EH (cell line): ENCODE measurements around the gene POU2AF2.
"Not testable (repeated sequence)": the region's sequence is repeated elsewhere in the genome, so short reads cannot be mapped to it uniquely, and the experiment has no call there.

Source experiments
- DNase-seq: peaks from one replicate; pipeline ENCODE4 v3.0.0-alpha.2; 2015; ENCODE audit warnings: low read depth

The POU2AF2 gene

DNA sequence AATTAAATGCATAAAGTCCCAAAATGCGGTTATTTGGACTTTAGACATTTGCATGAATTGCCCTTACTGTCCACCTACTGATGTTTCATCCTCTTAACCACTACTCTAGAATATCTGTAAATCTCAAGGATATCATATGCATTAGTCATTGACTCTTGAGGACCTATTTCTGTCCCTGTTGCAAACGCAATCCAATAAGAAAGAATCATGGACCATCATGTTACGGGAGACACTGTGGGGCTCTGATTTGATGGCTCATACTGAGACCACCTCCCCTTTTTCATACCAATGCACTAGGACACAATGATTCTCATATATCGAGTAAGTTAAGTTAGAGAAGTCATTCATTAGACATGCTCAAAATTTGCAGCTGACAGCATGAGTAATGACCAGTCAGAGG is 14.4 kb downstream of the POU2AF2 start:
- DNase-seq = peak; percentile 53

DNA sequence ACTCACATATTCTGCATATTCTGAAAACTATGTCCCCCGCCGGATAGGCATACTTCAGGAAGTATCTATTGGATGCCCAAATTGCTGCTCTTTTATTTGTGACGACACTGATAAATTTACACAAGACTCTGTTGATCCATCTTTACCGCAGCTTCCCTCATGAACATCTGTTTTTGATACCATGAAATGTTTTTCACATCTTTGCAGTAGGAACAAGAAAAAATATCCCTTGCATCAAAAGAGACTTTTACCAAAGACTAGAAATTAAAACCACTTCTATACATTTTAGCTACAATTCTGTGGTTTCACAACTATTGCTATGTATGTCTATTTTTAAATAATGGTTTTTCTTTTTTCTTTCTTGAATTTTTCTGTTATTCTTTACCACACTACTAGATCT is 15.3 kb downstream of the POU2AF2 start:
- peak; percentile 13 for DNase-seq

DNA sequence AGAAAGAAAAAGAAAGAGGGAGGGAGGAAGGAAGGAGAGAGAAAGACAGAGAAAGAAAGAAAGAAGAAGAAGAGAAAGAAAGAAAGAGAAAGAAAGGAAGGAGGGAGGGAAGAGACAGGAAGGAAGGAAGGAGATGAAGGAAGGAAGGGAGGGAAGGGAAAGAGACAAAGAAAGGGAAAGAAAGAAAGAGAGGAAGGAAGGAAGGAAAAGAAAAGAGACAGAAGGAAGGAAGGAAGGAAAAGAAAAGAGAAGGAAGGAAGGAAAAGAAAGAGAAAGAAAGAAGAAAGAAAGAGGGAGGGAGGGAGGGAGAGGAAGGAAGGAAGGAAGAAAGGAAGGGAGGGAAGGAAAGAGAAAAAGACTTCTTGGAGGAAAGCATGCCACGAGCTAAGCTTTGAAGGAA is 19.1 kb downstream of the POU2AF2 start:
- no peak for DNase-seq

DNA sequence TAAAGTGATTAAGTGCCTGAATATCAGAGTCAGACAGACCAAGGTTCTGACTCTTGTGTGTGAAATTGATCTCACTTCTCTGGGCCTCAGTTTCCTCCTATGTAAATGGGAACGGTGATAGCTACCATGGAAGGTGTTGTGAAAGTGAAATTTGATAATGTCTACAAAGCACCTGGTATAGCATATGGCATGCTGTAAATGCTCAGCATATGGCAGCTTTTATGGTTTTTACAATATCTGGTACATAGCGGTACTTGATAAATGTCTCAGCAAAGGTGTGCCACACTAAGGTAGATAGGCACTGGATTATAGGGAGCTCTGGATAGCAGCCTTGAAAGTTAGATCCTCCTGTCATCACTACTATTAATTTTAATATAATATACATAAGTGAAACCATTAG is 19.9 kb downstream of the POU2AF2 start:
- no peak for DNase-seq

DNA sequence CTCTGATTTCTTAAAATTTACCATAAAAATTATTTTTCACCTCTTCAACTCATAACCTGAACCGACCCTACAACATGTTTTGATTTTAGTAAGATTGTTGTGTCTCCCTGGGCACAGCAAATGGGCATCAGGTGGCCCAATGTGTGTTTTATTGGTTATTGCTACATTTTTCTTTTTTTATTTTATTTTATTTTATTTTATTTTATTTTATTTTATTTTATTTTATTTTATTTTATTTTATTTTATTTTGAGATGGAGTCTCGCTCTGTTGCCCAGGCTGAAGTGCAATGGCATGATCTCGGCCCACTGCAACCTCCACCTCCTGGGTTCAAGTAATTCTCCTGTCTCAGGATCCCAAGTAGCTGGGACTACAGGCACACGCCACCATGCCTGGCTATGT is 22.8 kb downstream of the POU2AF2 start:
- DNase-seq = not testable (repeated sequence)

DNA sequence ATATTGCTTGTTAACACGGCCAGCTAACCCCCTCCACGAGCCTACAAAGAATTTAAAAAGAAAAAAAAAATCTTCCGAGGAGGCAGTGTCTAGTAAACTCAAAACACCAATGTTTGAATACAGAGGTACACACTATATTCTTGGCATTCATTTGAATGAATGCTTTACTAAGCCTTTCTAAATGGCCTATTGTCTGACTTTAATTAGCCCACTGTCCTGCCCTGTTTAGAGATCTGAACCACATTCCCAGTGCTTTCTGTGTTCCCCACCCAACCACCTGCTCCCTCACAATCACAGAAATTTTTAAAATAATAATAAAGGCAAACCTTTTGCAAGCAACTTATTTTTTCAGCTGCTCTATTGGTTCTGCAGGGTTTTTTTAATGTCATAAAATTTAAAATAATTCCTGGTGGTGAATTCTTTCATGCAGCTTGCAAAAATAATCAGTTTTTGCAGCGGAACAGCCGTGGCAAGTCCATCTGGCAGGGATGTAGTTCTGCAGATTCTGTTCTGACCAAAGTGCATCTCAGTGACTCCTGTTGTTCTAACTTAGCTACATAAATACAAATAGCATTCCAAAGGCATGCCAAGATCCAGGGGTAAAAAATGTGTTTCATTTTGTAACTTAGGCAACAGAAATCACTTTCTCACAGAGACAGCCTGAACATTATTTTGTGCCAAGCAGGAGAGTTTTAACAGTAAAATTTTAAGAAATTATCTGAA is 23.8 kb downstream of the POU2AF2 start:
- DNase-seq = peak; percentile 2

DNA sequence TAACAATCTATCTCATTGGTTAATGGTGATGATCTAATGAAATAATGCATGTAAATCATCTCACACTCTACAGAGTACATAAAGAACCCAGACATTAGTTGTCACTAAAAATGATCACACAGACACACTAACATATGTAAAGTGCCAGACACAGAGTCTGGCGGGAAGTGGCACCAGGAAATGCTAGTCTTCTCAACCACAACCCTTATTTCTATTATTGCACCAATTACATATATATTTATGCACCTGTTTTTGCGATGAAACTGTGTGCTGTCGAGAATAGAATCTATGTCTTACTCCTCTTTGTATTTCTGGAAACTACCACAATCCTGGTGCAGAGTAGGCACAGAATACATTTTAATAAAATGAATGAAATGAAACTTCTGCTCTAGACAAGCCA is 26.9 kb downstream of the POU2AF2 start:
- DNase-seq = no peak

DNA sequence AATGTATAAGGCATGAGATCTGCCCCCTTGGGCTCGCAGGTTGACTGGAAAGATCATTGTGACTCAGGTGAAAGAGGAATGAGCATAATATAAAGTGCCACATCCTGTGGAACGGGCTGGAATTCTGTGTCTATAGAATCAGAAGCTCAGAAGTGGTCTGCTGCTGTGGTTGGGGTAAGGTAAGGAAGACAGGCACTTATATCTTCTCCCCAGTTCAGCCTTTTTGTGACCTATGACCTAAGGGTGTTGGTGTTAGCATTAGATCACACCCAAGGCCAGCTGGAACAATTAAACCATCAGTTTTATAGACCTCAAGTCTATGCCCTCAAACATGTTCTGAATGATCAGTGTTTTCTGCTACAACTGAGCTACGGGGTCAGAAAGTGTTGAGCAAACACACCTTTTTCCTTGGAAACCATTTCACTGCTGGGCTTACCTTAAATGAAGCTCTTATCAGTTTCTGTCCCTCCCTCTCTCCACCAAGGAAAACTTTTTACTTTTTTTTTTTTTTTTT is 37.1 kb downstream of the POU2AF2 start:
- DNase-seq = no peak

DNA sequence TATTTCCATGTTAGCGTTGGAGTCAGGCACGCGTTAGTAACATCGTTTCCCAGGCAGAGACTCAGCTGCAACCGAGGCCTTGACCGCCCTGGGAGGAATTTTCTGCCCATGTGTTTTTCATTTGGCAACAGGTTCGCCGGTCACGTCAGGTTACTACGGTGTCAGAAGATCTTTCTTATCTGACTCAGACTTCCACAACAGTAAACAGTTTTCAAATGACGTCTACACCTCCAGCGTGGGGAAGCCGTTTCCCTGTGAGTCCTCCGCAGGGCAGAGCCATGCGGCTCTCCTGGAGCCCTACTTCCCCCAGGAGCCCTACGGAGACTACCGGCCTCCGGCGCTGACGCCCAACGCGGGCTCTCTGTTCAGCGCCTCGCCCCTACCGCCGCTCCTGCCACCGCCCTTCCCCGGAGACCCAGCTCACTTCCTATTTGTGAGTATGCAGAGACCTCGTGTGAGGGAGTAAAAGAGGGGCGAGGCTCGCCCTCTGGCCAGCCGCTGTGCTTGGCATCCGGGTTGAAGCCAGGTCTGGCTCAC is 38.5 kb downstream of the POU2AF2 start:
- DNase-seq = peak; percentile 88

DNA sequence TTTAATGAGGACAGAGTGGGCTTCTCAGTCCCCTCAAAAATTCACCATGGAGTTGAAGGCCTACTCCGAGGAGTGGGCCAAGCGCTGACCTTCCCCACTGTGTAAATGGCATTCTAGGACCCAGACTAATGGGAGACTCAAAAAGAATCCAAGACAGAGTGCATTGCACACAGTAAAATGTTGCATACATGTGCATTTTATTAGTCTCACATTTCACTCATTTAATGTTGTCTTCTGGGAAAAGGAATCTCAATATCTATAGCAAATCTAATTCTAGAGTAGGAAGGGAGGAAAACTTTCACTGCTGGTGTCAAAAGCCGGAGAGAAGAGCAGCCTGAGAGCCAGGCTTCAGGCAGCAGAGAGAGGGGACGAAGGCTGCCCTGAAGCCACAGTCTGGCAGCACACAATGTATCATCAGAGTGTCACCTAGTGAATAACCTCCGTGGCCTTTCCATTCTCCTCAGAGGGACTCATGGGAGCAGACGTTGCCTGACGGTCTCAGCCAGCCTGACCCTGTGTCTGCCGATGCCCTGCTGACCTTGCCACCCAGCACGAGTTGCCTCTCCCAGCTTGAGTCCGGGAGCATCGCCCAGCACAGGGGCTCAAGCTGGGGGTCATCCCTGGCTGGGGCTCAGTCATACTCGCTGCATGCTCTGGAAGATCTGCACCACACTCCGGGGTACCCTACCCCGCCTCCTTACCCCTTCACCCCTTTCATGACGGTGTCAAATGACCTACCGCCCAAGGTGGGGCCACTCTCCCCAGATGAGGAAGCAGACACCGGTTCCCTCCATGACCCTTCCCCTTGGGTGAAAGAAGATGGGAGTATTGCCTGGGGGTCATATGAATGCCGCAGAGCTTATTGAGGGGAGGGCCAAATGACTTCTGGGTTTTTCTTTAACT is 39.9 kb downstream of the POU2AF2 start:
- peak; percentile 13 for DNase-seq

DNA sequence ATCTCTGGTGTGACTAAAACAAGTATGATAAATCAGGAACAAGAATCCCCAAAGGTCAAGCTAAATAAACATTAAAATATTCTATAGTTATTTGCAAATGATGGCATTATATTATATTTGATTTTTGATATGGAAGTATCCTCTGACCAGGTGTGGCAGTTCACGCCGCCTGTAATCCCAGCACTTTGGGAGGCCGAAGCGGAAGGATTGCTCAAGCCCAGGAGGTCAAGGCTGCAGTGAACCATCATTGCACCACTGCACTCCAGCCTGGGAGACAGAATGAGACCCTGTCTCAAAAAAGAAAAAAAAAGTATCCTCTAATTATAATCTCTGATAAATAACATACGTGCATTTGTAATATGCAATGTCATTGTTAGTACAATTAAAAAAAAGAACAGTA is 46.2 kb downstream of the POU2AF2 start:
- DNase-seq = no peak

DNA sequence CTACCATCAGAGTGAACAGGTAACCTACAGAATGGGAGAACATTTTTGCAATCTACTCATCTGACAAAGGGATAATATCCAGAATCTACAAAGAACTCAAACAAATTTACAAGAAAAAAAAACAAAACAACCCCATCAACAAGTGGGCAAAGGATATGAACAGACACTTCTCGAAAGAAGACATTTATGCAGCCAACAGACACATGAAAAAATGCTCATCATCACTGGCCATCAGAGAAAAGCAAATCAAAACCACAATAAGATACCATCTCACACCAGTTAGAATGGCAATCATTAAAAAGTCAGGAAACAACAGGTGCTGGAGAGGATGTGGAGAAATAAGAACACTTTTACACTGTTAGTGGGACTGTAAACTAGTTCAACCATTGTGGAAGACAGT is 46.9 kb downstream of the POU2AF2 start:
- DNase-seq = not testable (repeated sequence)

DNA sequence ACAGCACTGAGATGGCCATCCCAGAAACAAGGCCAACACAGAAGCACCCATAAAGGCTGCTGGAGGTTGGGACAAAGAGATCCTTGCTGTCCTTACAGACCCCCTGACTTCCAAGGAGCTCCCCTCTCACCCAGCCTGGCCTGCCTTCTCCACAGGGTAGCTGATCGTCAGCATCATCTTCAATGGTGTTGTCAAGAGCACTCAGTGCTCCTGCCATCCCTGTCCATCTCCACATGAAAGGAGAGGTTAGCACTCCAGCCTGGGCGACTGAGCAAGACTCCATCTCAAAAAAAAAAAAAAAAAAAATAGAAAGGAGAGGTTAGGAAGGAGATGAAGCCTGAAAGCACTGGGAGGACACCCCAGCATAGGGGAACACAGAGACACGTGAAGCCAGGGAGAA is 50.7 kb downstream of the POU2AF2 start:
- DNase-seq = no peak

DNA sequence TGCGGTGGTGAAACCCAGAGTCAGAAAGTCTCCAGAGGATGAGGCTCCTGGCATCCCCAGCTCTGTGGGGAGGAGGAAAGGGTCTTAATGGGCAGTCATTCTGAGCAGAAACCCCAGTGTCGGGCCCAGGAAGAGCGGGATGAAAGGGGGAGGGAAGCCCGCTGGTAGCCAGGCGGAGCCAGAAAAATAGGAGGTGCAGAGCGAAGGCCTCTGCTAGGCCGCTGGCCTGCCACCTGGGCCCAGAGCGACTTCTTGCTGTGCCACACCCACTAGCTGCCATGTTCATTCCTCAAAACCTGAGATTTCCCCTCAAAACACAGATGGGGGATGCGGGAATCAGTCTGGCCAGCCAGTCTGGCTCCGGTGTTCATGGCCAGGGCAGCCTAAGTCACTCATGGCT is 52.2 kb downstream of the POU2AF2 start:
- DNase-seq = no peak

DNA sequence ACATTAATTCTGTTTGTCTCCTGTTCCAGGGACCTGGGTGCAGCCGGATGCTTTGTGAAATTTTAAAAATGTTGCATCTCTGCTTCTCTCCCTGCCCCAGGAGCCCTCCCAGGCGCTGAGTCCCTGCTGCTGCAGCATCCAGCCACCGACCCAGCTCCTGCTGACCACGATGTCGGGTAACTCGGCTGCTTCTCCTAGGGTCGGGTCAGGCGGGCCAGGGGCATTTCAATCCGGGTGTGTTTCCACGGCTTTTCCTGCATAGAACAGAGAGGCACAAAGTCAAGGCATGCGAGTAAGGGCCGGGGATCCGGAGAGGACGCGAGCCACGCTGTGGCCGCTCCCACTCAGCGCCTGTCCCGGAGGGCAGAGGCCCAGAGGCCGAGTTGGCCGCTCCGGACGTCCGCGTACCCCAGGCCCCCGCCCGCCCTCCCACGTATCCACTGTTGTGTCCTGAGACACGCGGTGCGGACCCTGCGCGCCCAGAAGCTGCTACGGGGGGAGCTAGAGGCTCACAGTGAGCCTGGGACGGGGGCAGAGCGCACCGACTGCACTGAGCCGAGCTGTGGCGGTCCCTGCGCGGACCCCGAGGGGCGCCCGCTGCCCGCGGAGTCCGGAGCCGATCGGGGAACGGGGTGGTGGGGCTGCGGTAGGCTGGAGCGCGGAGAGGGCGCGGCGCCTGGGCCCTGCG is 53.0 kb downstream of the POU2AF2 start, which contains the start of gene POU2AF3:
TSS of gene POU2AF3 (plus strand) at position 134 of the 688 bp plus-strand sequence. CDS start at position 170, 36 bp downstream.
- DNase-seq = no peak

DNA sequence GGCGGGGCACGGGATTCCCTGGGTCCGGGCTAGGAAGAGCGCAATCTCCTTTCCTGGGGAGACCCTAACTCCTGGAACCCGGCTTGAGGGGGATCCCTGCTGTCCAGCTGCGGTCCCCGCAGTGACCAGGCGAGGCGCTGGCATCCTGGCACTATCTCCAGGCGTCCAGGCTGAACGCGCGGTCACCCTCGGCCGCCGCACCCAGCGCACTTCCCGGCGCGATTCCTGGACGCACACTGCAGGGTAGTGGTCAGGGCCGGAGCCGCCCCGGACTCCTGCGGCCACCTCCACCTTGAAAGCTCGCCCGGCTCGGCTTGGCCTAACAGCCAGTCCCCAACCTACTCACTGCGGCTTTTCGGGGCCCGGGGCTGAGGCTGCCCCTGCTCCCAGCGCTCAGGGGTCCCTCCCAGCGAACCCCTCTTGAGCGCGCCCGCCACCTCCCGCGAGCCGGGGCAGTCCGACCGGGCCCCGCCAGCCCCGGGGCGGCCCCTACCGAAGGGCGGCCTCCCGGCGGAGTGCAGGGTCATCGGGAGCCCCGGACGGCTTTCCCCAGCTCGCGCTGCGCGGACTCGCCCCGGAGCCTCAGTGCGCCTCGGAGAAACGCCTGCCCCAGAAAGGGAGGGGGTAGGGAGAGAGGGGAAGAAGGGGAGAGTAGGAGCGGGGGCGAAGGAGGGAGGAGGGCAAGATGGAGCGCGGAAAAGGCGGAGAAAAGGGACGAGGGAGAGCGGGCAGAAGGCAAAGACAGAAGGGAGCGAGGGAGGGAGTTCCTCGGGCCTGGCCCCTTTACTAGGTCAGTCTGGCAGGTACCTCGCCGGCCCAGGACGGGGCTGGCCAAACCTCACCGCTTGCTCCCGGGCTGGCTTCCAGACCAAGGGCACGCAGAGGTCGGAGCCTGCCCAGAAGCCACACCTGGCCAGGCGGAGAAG is 53.8 kb downstream of the POU2AF2 start:
- peak; percentile 36 for DNase-seq

DNA sequence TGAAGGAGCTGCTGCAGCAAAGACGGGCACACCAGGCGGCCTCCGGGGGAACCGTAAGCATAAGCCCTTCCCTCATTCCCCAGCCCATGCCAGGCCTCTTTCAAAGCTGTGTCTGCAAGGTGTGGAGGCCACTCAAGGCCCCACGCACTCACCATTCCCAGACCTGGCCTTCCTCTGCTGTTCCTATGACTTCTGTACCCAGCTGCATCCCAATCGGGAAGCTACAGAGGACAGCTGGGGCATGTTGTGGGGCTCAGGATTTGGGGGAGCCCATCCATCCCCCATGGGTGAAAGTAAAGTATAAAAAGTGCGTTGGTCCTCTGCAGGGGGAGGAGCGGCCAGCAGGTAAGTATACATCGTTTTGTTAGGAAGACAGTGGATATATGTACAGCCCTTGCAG is 55.0 kb downstream of the POU2AF2 start:
- DNase-seq = no peak

DNA sequence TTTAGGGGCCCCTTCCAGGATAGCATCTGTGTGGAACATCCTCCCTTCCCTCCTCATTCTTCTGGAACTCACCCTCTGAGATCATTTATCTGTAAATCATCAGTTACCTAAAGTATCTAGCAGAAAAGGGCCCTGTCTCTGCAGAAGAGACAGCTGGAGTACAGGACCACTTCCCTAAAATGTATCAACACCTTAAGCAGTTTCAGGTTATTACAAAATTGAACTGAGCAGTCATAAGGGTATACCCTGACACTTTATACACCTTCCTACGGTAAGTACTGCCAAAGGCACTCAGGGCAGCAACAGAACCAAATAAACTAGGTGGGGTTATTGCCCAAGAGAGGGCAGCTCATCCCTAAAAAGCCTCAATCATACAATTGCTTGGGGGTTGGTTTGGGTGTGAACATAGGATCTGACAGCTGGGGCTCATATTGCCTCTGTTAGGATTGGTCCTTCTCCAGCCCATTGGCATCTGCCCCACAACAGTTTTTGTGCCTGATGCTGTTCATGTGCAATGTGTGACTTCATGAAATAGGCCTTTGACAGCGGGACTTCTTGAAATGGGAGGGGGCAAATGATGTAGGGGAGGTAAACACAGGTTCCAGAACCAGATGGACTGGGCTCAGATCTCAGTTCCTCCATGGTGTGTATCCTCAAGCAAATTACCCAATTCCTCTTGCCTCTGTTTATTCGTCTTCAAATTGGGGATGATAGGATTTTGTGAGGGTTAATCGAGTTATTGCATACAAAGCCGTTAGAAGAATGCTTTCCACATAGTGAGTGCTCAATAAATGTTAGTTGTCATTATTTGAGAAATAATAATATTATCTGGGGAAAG is 55.7 kb downstream of the POU2AF2 start:
- no peak for DNase-seq

DNA sequence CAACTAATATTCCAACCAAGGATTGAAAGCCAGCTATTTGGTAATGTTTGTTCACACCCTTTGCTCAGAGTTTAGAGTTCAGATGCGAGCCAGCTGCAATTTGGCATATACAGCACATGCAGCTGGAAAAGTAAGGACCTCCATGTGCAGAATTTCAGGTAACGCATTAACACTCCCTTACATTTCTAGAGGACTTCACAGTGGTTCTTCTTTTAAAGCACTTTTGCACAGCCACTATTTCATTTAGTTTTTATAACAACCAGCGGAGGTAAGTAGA is 56.3 kb downstream of the POU2AF2 start:
- no peak for DNase-seq

DNA sequence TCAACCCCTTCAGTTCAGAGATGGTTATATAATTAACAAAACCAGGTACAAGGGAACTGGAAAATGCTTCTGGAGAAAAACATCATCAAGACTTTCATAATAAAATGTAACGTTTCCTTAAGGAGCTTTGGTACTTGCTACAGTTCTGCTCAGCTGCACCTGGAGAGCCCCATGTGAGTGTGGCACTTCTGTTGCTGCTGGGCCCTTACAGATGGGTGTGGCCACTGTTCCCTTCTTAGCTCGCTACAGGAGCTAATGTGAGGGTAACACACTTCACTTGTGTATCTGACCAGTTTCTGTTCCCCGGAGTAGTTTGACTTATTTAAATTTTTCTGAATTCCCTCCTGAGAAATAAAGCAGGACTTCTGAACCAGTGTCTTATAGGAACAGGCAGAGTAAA is 56.8 kb downstream of the POU2AF2 start:
- DNase-seq = no peak
